HG02852 (cell line): Measurements from ENCODE around the gene JOSD1.

Source experiments
- ATAC-seq: cut with Tn5 transposase; IDR thresholded peaks from one replicate; pipeline ENCODE4 v1.9.1; 2021; ENCODE audit warnings: mild to moderate bottlenecking, moderate library complexity; ENCODE audit not compliant: unreplicated experiment

Gene JOSD1

GRCh38 chr22:38715176-38715764 is 14.5 kb upstream of the JOSD1 start:
- ATAC-seq, result no peak

GRCh38 chr22:38713921-38714320 is 13.2 kb upstream of the JOSD1 start:
- no peak for ATAC-seq

- ATAC-seq, result no peak
Measured at GRCh38 chr22:38712486-38713207, 11.9 kb upstream of the JOSD1 start.

GRCh38 chr22:38710866-38711265 is 10.1 kb upstream of the JOSD1 start:
- ATAC-seq, result no peak

GRCh38 chr22:38710351-38710750 is 9.6 kb upstream of the JOSD1 start:
- no peak for ATAC-seq

- no peak for ATAC-seq
Measured at GRCh38 chr22:38709306-38709705, 8.6 kb upstream of the JOSD1 start.

- ATAC-seq, result no peak
Measured at GRCh38 chr22:38707984-38708383, 7.2 kb upstream of the JOSD1 start.

- no peak for ATAC-seq
Measured at GRCh38 chr22:38707346-38707745, 6.6 kb upstream of the JOSD1 start.

GRCh38 chr22:38706901-38707195 is 6.1 kb upstream of the JOSD1 start:
- no peak for ATAC-seq

- no peak for ATAC-seq
Measured at GRCh38 chr22:38706101-38706900, 5.6 kb upstream of the JOSD1 start.

GRCh38 chr22:38705235-38706100 is 4.7 kb upstream of the JOSD1 start, which contains the start of gene GTPBP1:
TSS of gene GTPBP1 (plus strand) at chr22:38705944. CDS start at chr22:38705956, 12 bp downstream.
- ATAC-seq, result peak; percentile 68

GRCh38 chr22:38704654-38705234 is 4.0 kb upstream of the JOSD1 start:
- no peak for ATAC-seq

- ATAC-seq, result no peak
Measured at GRCh38 chr22:38700270-38700788, 414 bp downstream of the JOSD1 start.

GRCh38 chr22:38699784-38700183 is 959 bp downstream of the JOSD1 start:
- no peak for ATAC-seq

GRCh38 chr22:38699143-38699542 is 1.6 kb downstream of the JOSD1 start:
- ATAC-seq, result no peak

GRCh38 chr22:38698407-38699094 is 2.2 kb downstream of the JOSD1 start:
- ATAC-seq, result no peak

- ATAC-seq, result no peak
Measured at GRCh38 chr22:38697425-38698089, 3.2 kb downstream of the JOSD1 start.

GRCh38 chr22:38696606-38697424 is 3.9 kb downstream of the JOSD1 start:
- no peak for ATAC-seq
